HepG2 (cell line): ENCODE measurements around the gene GYS1. TPM values are rescaled to one million over a fixed set of nuclear protein-coding genes. Genes with fewer than 3 reads are reported as not detected.

ENCODE experiments used
- CBX1 ChIP-seq: IDR thresholded peaks from one replicate; pipeline ENCODE4 v1.6.1; 2016; ENCODE audit warnings: antibody characterized with exemption, low read depth
- CHD2 ChIP-seq: IDR thresholded peaks from 2 replicates; pipeline ENCODE4 v1.6.1; 2011; ENCODE audit warnings: low read depth, low read length, improper control_type of control experiment
- GABPB1 ChIP-seq: IDR thresholded peaks from 2 replicates; pipeline ENCODE4 v1.6.1; 2016; ENCODE audit warnings: mild to moderate bottlenecking, missing genetic modification reagents, moderate library complexity, missing compliant biosample characterization
- NFE2L1 ChIP-seq: sonication (generic); formaldehyde crosslinking; IDR thresholded peaks from 2 replicates; pipeline ENCODE4 v1.4.0; 2020; ENCODE audit warnings: missing genetic modification reagents, mild to moderate bottlenecking, borderline replicate concordance
- NKX3-1 ChIP-seq: sonication (generic); formaldehyde crosslinking; IDR thresholded peaks from 2 replicates; pipeline ENCODE4 v1.5.0; 2020; ENCODE audit warnings: missing genetic modification reagents
- RARA ChIP-seq: IDR thresholded peaks from 2 replicates; pipeline ENCODE4 v1.6.1; 2016; ENCODE audit warnings: missing genetic modification reagents, missing compliant biosample characterization
- RBFOX2 ChIP-seq: fragments of 200-400 bp; formaldehyde crosslinking; IDR thresholded peaks from 2 replicates; pipeline ENCODE4 v1.6.1; 2017; ENCODE audit warnings: low read depth, mild to moderate bottlenecking, low read length
- RFX1 ChIP-seq: fragments of 450-650 bp; IDR thresholded peaks from 2 replicates; pipeline ENCODE4 v1.6.1; 2017
- SMAD9 ChIP-seq: sonication (generic); formaldehyde crosslinking; IDR thresholded peaks from 2 replicates; pipeline ENCODE4 v1.5.1; 2020; ENCODE audit warnings: mild to moderate bottlenecking, missing genetic modification reagents
- SMARCC2 ChIP-seq: fragments of 450-650 bp; IDR thresholded peaks from 2 replicates; pipeline ENCODE4 v1.6.1; 2017; ENCODE audit warnings: antibody characterized with exemption, mild to moderate bottlenecking
- SOX6 ChIP-seq, 2 experiments: fragments of 450-650 bp in 1 of 2; sonication (generic) in 1 of 2; formaldehyde crosslinking in 1 of 2; IDR thresholded peaks; 2 replicates each; pipeline versions ENCODE4 v1.4.0 to v1.6.1; 2017 to 2020; ENCODE audit warnings: antibody characterized with exemption in 1 of 2, mild to moderate bottlenecking in 1 of 2, missing genetic modification reagents in 1 of 2
- TEAD3 ChIP-seq: optimal IDR thresholded peaks from 2 replicates; pipeline ENCODE3; 2016; ENCODE audit warnings: borderline replicate concordance
- ZEB1 ChIP-seq: IDR thresholded peaks from 2 replicates; pipeline ENCODE4 v1.6.1; 2012; ENCODE audit warnings: mild to moderate bottlenecking, low read depth, inconsistent platforms; ENCODE audit not compliant: insufficient replicate concordance
- ZFP37 ChIP-seq: sonication (generic); formaldehyde crosslinking; IDR thresholded peaks from 2 replicates; pipeline ENCODE4 v1.4.0; 2020; ENCODE audit warnings: missing genetic modification reagents, borderline replicate concordance
- ZNF180 ChIP-seq: sonication (generic); formaldehyde crosslinking; IDR thresholded peaks from 2 replicates; pipeline ENCODE4 v1.4.0; 2020; ENCODE audit warnings: low read depth, missing genetic modification reagents, borderline replicate concordance
- ZNF225 ChIP-seq: sonication (generic); formaldehyde crosslinking; IDR thresholded peaks from 2 replicates; pipeline ENCODE4 v1.4.0; 2020; ENCODE audit warnings: mild to moderate bottlenecking, missing genetic modification reagents
- ZNF337 ChIP-seq: sonication (generic); formaldehyde crosslinking; IDR thresholded peaks from 2 replicates; pipeline ENCODE4 v1.5.1; 2020; ENCODE audit warnings: missing genetic modification reagents, low read depth, mild to moderate bottlenecking, borderline replicate concordance
- ZNF556 ChIP-seq: sonication (generic); formaldehyde crosslinking; IDR thresholded peaks from 2 replicates; pipeline ENCODE4 v1.4.0; 2020; ENCODE audit warnings: mild to moderate bottlenecking, missing genetic modification reagents, borderline replicate concordance
- ZNF558 ChIP-seq: sonication (generic); formaldehyde crosslinking; IDR thresholded peaks from 2 replicates; pipeline ENCODE4 v1.9.0; 2022; ENCODE audit warnings: mild to moderate bottlenecking, missing genetic modification reagents, borderline replicate concordance
- ZNF790 ChIP-seq: sonication (generic); formaldehyde crosslinking; IDR thresholded peaks from 2 replicates; pipeline ENCODE4 v1.8.0; 2022; ENCODE audit warnings: missing genetic modification reagents, mild to moderate bottlenecking, borderline replicate concordance
- polyA plus RNA-seq, 8 experiments: library from polyadenylated mRNA; depleted of rRNA in 3 of 8; stranded (reverse) in 7 of 8; unstranded in 1 of 8; fragments of >200 nt; fragmentation: Illumina TruSeq in 4 of 8; extraction: Trizol in 4 of 8; gene quantifications; 2 replicates each; pipeline versions ENCODE4 v1.2.1 to v1.2.3, GENCODE V29; 2011 to 2016; ENCODE audit warnings: low read depth in 4 of 8, missing spikeins in 1 of 8, mixed read lengths in 1 of 8; ENCODE audit not compliant: insufficient read depth in 1 of 8
- total RNA-seq, 5 experiments: library from RNA; depleted of rRNA; stranded (reverse); fragments of >200 nt; fragmentation: Illumina TruSeq; extraction: Trizol; gene quantifications; 2 replicates each; pipeline ENCODE4 v1.2.3, GENCODE V29; 2016; ENCODE audit warnings: low read depth in 1 of 5
- TF ChIP-seq, protein P1 (sequence below): sonication (generic); formaldehyde crosslinking; conservative IDR thresholded peaks from 2 replicates; pipeline ENCODE4 v1.5.0; 2020; ENCODE audit warnings: missing genetic modification reagents
- TF ChIP-seq, protein P2 (sequence below): sonication (generic); formaldehyde crosslinking; IDR thresholded peaks from 2 replicates; pipeline ENCODE4 v1.5.0; 2020; ENCODE audit warnings: missing genetic modification reagents
- TF ChIP-seq, protein P3 (sequence below): fragments of 450-650 bp; IDR thresholded peaks from 2 replicates; pipeline ENCODE4 v1.6.1; 2017; ENCODE audit warnings: mild to moderate bottlenecking
- TF ChIP-seq, protein P4 (sequence below): IDR thresholded peaks from 2 replicates; pipeline ENCODE4 v1.6.1; 2016

The GYS1 gene
- total and polyA plus RNA-seq, 2 of the 13 experiments (the other 11 are each of a cell fraction or from before 2014, with no cell fraction given), result 18.4 to 42.1 TPM

DNA sequence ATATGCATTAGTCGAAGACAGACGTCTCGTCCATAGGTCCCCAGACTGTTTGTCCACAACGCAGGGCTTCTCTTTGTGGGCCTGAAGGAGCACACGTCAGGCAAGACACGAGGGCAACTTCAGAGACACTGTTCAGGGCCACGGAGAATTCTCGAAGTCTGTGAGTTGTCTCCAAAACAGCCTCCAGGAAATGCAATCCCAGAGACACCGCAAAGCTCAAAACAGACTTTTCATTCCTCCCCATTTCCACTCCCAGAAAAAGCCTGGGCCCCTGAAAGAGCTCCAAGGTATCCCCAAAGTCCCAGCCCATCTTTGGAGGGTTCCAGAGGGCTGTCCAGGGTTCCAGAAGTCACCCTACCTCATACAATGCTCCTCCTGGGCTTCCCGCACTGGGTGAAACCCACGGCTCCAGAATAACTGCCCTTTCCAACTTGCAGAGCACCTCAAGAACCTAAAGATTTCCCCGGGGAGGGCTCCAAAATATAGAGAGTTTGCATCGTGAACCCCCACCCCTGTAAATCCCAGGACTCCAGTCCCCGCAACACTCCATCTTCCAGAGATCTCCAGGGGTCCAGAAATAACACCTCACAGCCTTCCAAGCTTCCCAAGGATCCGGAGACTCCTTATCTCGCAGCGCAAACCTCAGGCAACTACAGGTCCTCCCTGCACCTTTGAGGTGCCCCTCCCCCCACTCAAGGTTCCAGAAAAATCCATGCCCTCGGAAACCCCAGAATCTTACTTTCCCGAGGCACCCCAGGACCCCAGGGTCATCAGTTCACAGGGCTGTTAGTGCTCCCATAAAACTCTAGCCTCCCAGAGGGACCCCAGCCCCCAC is 28.7 kb downstream of the GYS1 start (continued):
- no peak for TF ChIP-seq ZNF337
- TF ChIP-seq RFX1, result no peak
- TF ChIP-seq ZNF556 (CRISPR knock-in tag), result no peak
- TF ChIP-seq, protein P1, sequence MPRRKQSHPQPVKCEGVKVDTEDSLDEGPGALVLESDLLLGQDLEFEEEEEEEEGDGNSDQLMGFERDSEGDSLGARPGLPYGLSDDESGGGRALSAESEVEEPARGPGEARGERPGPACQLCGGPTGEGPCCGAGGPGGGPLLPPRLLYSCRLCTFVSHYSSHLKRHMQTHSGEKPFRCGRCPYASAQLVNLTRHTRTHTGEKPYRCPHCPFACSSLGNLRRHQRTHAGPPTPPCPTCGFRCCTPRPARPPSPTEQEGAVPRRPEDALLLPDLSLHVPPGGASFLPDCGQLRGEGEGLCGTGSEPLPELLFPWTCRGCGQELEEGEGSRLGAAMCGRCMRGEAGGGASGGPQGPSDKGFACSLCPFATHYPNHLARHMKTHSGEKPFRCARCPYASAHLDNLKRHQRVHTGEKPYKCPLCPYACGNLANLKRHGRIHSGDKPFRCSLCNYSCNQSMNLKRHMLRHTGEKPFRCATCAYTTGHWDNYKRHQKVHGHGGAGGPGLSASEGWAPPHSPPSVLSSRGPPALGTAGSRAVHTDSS (CRISPR knock-in tag), result no peak
- no peak for TF ChIP-seq NFE2L1 (CRISPR knock-in tag)
- TF ChIP-seq ZNF180 (CRISPR knock-in tag), result no peak
- TF ChIP-seq ZEB1, result no peak
- TF ChIP-seq SMARCC2, result no peak
- no peak for TF ChIP-seq TEAD3 (CRISPR knock-in tag)
- TF ChIP-seq RBFOX2, result peak; percentile 17; the same call in 1 of the 2 replicates
- TF ChIP-seq, protein P2, sequence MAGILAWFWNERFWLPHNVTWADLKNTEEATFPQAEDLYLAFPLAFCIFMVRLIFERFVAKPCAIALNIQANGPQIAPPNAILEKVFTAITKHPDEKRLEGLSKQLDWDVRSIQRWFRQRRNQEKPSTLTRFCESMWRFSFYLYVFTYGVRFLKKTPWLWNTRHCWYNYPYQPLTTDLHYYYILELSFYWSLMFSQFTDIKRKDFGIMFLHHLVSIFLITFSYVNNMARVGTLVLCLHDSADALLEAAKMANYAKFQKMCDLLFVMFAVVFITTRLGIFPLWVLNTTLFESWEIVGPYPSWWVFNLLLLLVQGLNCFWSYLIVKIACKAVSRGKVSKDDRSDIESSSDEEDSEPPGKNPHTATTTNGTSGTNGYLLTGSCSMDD (CRISPR knock-in tag), result no peak
- no peak for TF ChIP-seq ZFP37 (CRISPR knock-in tag)
- TF ChIP-seq, protein P3, sequence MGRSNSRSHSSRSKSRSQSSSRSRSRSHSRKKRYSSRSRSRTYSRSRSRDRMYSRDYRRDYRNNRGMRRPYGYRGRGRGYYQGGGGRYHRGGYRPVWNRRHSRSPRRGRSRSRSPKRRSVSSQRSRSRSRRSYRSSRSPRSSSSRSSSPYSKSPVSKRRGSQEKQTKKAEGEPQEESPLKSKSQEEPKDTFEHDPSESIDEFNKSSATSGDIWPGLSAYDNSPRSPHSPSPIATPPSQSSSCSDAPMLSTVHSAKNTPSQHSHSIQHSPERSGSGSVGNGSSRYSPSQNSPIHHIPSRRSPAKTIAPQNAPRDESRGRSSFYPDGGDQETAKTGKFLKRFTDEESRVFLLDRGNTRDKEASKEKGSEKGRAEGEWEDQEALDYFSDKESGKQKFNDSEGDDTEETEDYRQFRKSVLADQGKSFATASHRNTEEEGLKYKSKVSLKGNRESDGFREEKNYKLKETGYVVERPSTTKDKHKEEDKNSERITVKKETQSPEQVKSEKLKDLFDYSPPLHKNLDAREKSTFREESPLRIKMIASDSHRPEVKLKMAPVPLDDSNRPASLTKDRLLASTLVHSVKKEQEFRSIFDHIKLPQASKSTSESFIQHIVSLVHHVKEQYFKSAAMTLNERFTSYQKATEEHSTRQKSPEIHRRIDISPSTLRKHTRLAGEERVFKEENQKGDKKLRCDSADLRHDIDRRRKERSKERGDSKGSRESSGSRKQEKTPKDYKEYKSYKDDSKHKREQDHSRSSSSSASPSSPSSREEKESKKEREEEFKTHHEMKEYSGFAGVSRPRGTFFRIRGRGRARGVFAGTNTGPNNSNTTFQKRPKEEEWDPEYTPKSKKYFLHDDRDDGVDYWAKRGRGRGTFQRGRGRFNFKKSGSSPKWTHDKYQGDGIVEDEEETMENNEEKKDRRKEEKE, result no peak
- no peak for TF ChIP-seq ZNF558
- TF ChIP-seq CBX1, result no peak
- no peak for TF ChIP-seq SMAD9 (CRISPR knock-in tag)
- no peak for TF ChIP-seq GABPB1 (CRISPR knock-in tag)
- TF ChIP-seq ZNF225 (CRISPR knock-in tag), result peak; percentile 30; the same call in 1 of the 2 replicates
- no peak for TF ChIP-seq SOX6 (IDR thresholded peaks at IDR 0.05)
- no peak for TF ChIP-seq SOX6 (CRISPR knock-in tag; IDR thresholded peaks at IDR 0.05)
- TF ChIP-seq CHD2, result 0 out of 2 replicates have a peak, but pooled peaks have one; percentile 3
- no peak for TF ChIP-seq RARA (CRISPR knock-in tag)
- no peak for TF ChIP-seq NKX3-1 (CRISPR knock-in tag)
- 0 out of 2 replicates have a peak, but pooled peaks have one; percentile 8 for TF ChIP-seq ZNF790 (CRISPR knock-in tag)
- TF ChIP-seq, protein P4, sequence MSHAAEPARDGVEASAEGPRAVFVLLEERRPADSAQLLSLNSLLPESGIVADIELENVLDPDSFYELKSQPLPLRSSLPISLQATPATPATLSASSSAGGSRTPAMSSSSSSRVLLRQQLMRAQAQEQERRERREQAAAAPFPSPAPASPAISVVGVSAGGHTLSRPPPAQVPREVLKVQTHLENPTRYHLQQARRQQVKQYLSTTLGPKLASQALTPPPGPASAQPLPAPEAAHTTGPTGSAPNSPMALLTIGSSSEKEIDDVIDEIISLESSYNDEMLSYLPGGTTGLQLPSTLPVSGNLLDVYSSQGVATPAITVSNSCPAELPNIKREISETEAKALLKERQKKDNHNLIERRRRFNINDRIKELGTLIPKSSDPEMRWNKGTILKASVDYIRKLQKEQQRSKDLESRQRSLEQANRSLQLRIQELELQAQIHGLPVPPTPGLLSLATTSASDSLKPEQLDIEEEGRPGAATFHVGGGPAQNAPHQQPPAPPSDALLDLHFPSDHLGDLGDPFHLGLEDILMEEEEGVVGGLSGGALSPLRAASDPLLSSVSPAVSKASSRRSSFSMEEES (CRISPR knock-in tag), result 0 out of 2 replicates have a peak, but pooled peaks have one; percentile 2
